ENCODE results near the gene CASD1. TPM values are rescaled to one million over a fixed set of nuclear protein-coding genes. Genes with fewer than 3 reads are reported as not detected.

The CASD1 gene
- polyA plus RNA-seq, 1 donor (not counting 4 experiments of a cell fraction or from before 2014, with no cell fraction given) = 7.1 TPM

DNA sequence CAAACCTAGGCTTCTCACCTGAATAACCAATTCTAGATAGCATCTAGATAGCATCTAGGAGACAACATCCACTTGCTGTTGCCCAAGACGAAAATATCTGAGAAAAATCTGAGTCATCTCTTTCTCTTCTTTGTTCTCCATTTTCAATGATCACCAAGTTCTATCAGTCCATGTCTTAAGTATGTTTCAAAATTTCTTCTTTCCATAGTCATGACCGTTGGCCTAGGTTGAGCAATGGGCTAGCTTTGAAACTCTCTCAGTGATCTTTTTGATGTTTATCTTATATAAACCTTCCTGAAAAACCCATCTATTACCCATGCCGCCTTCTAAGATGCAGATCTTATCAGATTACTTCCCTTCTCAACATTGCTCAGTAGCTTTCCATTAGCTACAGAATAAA lies 23.4 kb upstream of the CASD1 start:
- dilution Hi-C loops (cut with MboI; ENCODE audit: extremely low pct_ligation_motif_present, low sequenced_read_pairs) = no loop called here
- TF ChIP-seq, protein P1, sequence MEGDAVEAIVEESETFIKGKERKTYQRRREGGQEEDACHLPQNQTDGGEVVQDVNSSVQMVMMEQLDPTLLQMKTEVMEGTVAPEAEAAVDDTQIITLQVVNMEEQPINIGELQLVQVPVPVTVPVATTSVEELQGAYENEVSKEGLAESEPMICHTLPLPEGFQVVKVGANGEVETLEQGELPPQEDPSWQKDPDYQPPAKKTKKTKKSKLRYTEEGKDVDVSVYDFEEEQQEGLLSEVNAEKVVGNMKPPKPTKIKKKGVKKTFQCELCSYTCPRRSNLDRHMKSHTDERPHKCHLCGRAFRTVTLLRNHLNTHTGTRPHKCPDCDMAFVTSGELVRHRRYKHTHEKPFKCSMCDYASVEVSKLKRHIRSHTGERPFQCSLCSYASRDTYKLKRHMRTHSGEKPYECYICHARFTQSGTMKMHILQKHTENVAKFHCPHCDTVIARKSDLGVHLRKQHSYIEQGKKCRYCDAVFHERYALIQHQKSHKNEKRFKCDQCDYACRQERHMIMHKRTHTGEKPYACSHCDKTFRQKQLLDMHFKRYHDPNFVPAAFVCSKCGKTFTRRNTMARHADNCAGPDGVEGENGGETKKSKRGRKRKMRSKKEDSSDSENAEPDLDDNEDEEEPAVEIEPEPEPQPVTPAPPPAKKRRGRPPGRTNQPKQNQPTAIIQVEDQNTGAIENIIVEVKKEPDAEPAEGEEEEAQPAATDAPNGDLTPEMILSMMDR (optimal IDR thresholded peaks at IDR 0.05 in 1 of 3, IDR thresholded peaks at IDR 0.05 in 1 of 3, conservative IDR thresholded peaks at IDR 0.05 in 1 of 3; ENCODE audit: extremely low read depth in 1 of 3, insufficient read depth in 2 of 3, low read length in 3 of 3) = no peak
- no peak for TF ChIP-seq EZH2 (IDR thresholded peaks at IDR 0.05; ENCODE audit: low read length)
- Histone ChIP-seq H3K27ac (ENCODE audit: control insufficient read depth, insufficient read depth, low read length) (no peak overlapping the region), H3K9ac (ENCODE audit: control insufficient read depth, extremely low read depth, insufficient read depth, low read length) (no peak overlapping the region), H3K27me3 (ENCODE audit: control insufficient read depth, extremely low read depth, insufficient read depth, low read length) (peaks cover 4% of the 10 kb centered on the region), H3K4me1 (ENCODE audit: control insufficient read depth, extremely low read depth, insufficient read depth, low read length) (no peaks in the 10 kb centered on the region), H3K79me2 (ENCODE audit: control insufficient read depth, insufficient read depth, low read length) (no peaks in the 10 kb centered on the region), H3K4me2 (ENCODE audit: control insufficient read depth, extremely low read depth, insufficient read depth, low read depth, low read length) (no peak overlapping the region), H3K9me1 (ENCODE audit: control insufficient read depth, extremely low read depth, insufficient read depth, low read length) (no peaks in the 10 kb centered on the region), H3K9me3 (ENCODE audit: control insufficient read depth, low read depth, low read length) (no peaks in the 10 kb centered on the region), H3K4me3 (ENCODE audit: control insufficient read depth in 2 of 3, extremely low read depth in 1 of 3, insufficient read depth in 2 of 3, low read depth in 1 of 3, low read length in 3 of 3) (no peak overlapping the region), H2AFZ (ENCODE audit: control insufficient read depth, low read length) (no peak overlapping the region), H4K20me1 (ENCODE audit: control insufficient read depth, extremely low read depth, insufficient read depth, low read length) (no peaks in the 10 kb centered on the region), H3K36me3 (ENCODE audit: control insufficient read depth in 2 of 2, extremely low read depth in 1 of 2, insufficient read depth in 2 of 2, low read length in 2 of 2) (no peaks in the 10 kb centered on the region)
- FAIRE-seq = no peak
- no peak for DNase-seq (ENCODE audit: low read depth, low spot score)

DNA sequence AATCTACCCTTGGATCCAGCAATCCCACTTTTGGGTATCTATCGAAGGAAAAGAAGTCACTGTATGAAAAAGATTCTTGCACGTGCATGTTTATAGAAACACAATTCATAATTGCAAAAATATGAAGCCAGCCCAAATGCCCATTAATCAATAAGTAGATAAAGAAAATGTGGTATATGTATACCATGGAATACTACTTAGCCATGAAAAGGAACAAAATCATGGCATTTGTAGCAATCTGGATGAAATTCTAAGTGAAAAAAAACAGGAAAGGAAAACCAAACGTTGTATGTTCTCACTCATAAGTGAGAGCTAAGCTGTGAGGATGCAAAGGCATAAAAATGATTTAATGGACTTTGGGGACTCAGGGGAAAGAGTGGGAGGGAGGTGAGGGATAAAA lies 18.2 kb upstream of the CASD1 start:
- FAIRE-seq (no peak), DNase-seq (ENCODE audit: low read depth, low spot score) (no peak)
- Histone ChIP-seq H3K9me3 (ENCODE audit: control insufficient read depth, low read depth, low read length) (no peaks in the 10 kb centered on the region), H3K79me2 (ENCODE audit: control insufficient read depth, insufficient read depth, low read length) (no peaks in the 10 kb centered on the region), H3K9ac (ENCODE audit: control insufficient read depth, extremely low read depth, insufficient read depth, low read length) (no peak overlapping the region), H3K27ac (ENCODE audit: control insufficient read depth, insufficient read depth, low read length) (no peak overlapping the region), H3K9me1 (ENCODE audit: control insufficient read depth, extremely low read depth, insufficient read depth, low read length) (no peaks in the 10 kb centered on the region), H4K20me1 (ENCODE audit: control insufficient read depth, extremely low read depth, insufficient read depth, low read length) (no peaks in the 10 kb centered on the region), H3K4me2 (ENCODE audit: control insufficient read depth, extremely low read depth, insufficient read depth, low read depth, low read length) (no peak overlapping the region), H3K4me1 (ENCODE audit: control insufficient read depth, extremely low read depth, insufficient read depth, low read length) (no peaks in the 10 kb centered on the region), H3K4me3 (ENCODE audit: control insufficient read depth in 2 of 3, extremely low read depth in 1 of 3, insufficient read depth in 2 of 3, low read depth in 1 of 3, low read length in 3 of 3) (no peak overlapping the region), H3K27me3 (ENCODE audit: control insufficient read depth, extremely low read depth, insufficient read depth, low read length) (no peaks in the 10 kb centered on the region), H3K36me3 (ENCODE audit: control insufficient read depth in 2 of 2, extremely low read depth in 1 of 2, insufficient read depth in 2 of 2, low read length in 2 of 2) (no peaks in the 10 kb centered on the region), H2AFZ (ENCODE audit: control insufficient read depth, low read length) (no peak overlapping the region)
- dilution Hi-C loops (cut with MboI; ENCODE audit: extremely low pct_ligation_motif_present, low sequenced_read_pairs) = no loop called here
- no peak for TF ChIP-seq EZH2 (IDR thresholded peaks at IDR 0.05; ENCODE audit: low read length)
- TF ChIP-seq, protein P1 (optimal IDR thresholded peaks at IDR 0.05 in 1 of 3, IDR thresholded peaks at IDR 0.05 in 1 of 3, conservative IDR thresholded peaks at IDR 0.05 in 1 of 3; ENCODE audit: extremely low read depth in 1 of 3, insufficient read depth in 2 of 3, low read length in 3 of 3) = no peak

All from keratinocyte (primary cell).